ENCODE data around the gene OBI1. TPM values are rescaled to one million over a fixed set of nuclear protein-coding genes. Genes with fewer than 3 reads are reported as not detected.

The OBI1 gene
- total and polyA plus RNA-seq, 10 of the 15 experiments (the other 5 are each of a cell fraction or from before 2014, with no cell fraction given), result 15.5 to 34.2 (median 22.0) TPM

DNA sequence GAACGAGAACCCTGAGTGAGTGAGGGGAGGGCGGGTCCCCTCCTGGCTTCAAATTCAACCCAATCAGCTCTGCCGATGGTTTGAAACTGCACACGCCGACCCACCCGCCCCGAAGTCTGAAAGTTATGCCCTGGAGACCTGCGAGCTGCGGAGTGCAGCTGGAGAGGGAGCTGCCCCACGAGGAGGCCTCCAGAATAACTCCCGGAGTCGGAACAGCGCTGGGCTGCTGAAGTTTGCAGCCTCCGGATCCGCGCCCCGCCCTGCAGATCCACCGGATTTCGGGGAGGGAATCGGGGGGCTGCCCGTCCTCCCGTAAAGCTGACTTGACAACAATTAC lies 62.6 kb downstream of the OBI1 start (continued):
- TF ChIP-seq ZNF687 (IDR thresholded peaks at IDR 0.05), result no peak
- TF ChIP-seq CREB1 (IDR thresholded peaks at IDR 0.05; ENCODE audit: low read depth), result no peak
- TF ChIP-seq, protein P1, sequence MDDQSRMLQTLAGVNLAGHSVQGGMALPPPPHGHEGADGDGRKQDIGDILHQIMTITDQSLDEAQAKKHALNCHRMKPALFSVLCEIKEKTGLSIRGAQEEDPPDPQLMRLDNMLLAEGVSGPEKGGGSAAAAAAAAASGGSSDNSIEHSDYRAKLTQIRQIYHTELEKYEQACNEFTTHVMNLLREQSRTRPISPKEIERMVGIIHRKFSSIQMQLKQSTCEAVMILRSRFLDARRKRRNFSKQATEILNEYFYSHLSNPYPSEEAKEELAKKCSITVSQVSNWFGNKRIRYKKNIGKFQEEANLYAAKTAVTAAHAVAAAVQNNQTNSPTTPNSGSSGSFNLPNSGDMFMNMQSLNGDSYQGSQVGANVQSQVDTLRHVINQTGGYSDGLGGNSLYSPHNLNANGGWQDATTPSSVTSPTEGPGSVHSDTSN (IDR thresholded peaks at IDR 0.05; ENCODE audit: insufficient replicate concordance, low read depth, low read length), result no peak
- no peak for TF ChIP-seq MYB (IDR thresholded peaks at IDR 0.05; ENCODE audit: borderline replicate concordance, low read depth, low read length)
- no peak for TF ChIP-seq MEF2A (IDR thresholded peaks at IDR 0.05; ENCODE audit: insufficient read depth, low read depth, low read length)
- no peak for TF ChIP-seq POLR2A (IDR thresholded peaks at IDR 0.05; ENCODE audit: low read depth, low read length)
- TF ChIP-seq ZBTB33 (IDR thresholded peaks at IDR 0.05), result no peak
- TF ChIP-seq E2F4 (IDR thresholded peaks at IDR 0.05; ENCODE audit: low read depth, low read length), result no peak
